Left hindlimb (tissue), 1 donor: Measurements from ENCODE around the gene RIT1.

Source experiments
- DNase-seq: peaks from one replicate; pipeline ENCODE4 v3.0.0-alpha.2; 2018

RIT1 gene

GRCh38 chr1:155911156-155912055, at the start of gene RIT1:
Gene RIT1, minus strand, starts transcription at chr1:155911349. Its CDS starts 588 bp downstream, at chr1:155910761.
- DNase-seq: peak; percentile 87

- DNase-seq: no peak
Observed at GRCh38 chr1:155960081-155960745, 49.1 kb upstream of the RIT1 start.

- DNase-seq: no peak
Observed at GRCh38 chr1:155957411-155957915, 46.3 kb upstream of the RIT1 start.

GRCh38 chr1:155954645-155955044, 43.5 kb upstream of the RIT1 start:
- DNase-seq: no peak

- DNase-seq: no peak
Observed at GRCh38 chr1:155952505-155952890, 41.3 kb upstream of the RIT1 start.

- no peak for DNase-seq
Observed at GRCh38 chr1:155951753-155952504, 40.8 kb upstream of the RIT1 start.

GRCh38 chr1:155950829-155951228, 39.7 kb upstream of the RIT1 start:
- no peak for DNase-seq

- DNase-seq: no peak
Observed at GRCh38 chr1:155947741-155948140, 36.6 kb upstream of the RIT1 start.

- no peak for DNase-seq
Observed at GRCh38 chr1:155947292-155947691, 36.1 kb upstream of the RIT1 start.

- DNase-seq: no peak
Observed at GRCh38 chr1:155946633-155947219, 35.6 kb upstream of the RIT1 start.

- no peak for DNase-seq
Observed at GRCh38 chr1:155944444-155944799, 33.3 kb upstream of the RIT1 start.

GRCh38 chr1:155942578-155943141, 31.5 kb upstream of the RIT1 start:
- DNase-seq: no peak

GRCh38 chr1:155941845-155942531, 30.8 kb upstream of the RIT1 start:
- no peak for DNase-seq

GRCh38 chr1:155940993-155941844, 30.1 kb upstream of the RIT1 start, which contains the start of gene RXFP4:
Gene RXFP4, plus strand, starts transcription at chr1:155941638. Its CDS starts 72 bp downstream, at chr1:155941710.
- DNase-seq: no peak

- DNase-seq: no peak
Observed at GRCh38 chr1:155940482-155940992, 29.4 kb upstream of the RIT1 start.

GRCh38 chr1:155938220-155938627, 27.1 kb upstream of the RIT1 start:
- DNase-seq: no peak

GRCh38 chr1:155934936-155935590, 23.9 kb upstream of the RIT1 start:
- no peak for DNase-seq

- DNase-seq: peak; percentile 97
Observed at GRCh38 chr1:155934097-155934935, 23.2 kb upstream of the RIT1 start, which contains the start of gene KHDC4. Gene KHDC4, minus strand, starts transcription at chr1:155934413. Its CDS starts 40 bp downstream, at chr1:155934373.

GRCh38 chr1:155933591-155934096, 22.5 kb upstream of the RIT1 start:
- DNase-seq: no peak
